HG03139 (cell line): ENCODE data around the gene MNAT1.
"Not testable (repeated sequence)": the region's sequence is repeated elsewhere in the genome, so short reads cannot be mapped to it uniquely, and the experiment has no call there.

Source experiments
- ATAC-seq: cut with Tn5 transposase; IDR thresholded peaks from one replicate; pipeline ENCODE4 v1.9.1; 2021; ENCODE audit not compliant: unreplicated experiment

The MNAT1 gene

GRCh38 chr14:60867503-60868172 lies 133.1 kb downstream of the MNAT1 start:
- ATAC-seq: no peak

GRCh38 chr14:60878121-60878520 lies 143.6 kb downstream of the MNAT1 start:
- no peak for ATAC-seq

- no peak for ATAC-seq
These were observed 144.0 kb downstream of the MNAT1 start for GRCh38 chr14:60878536-60878935.

GRCh38 chr14:60882219-60882618 lies 147.7 kb downstream of the MNAT1 start:
- ATAC-seq: no peak

- ATAC-seq: no peak
These were observed 149.6 kb downstream of the MNAT1 start for GRCh38 chr14:60884134-60884533.

GRCh38 chr14:60890636-60891035 lies 156.1 kb downstream of the MNAT1 start:
- not testable (repeated sequence) for ATAC-seq

GRCh38 chr14:60893911-60894310 lies 159.3 kb downstream of the MNAT1 start:
- no peak for ATAC-seq

GRCh38 chr14:60904381-60904780 lies 169.8 kb downstream of the MNAT1 start:
- no peak for ATAC-seq

GRCh38 chr14:60905923-60906322 lies 171.4 kb downstream of the MNAT1 start:
- no peak for ATAC-seq

- no peak for ATAC-seq
These were observed 181.2 kb downstream of the MNAT1 start for GRCh38 chr14:60915781-60916180.

GRCh38 chr14:60922050-60922449 lies 187.5 kb downstream of the MNAT1 start:
- ATAC-seq: no peak

GRCh38 chr14:60925286-60925685 lies 190.7 kb downstream of the MNAT1 start:
- no peak for ATAC-seq

- ATAC-seq: peak; percentile 78
These were observed 191.4 kb downstream of the MNAT1 start for GRCh38 chr14:60926002-60926401.

GRCh38 chr14:60931218-60931617 lies 196.7 kb downstream of the MNAT1 start:
- ATAC-seq: no peak

- no peak for ATAC-seq
These were observed 199.5 kb downstream of the MNAT1 start for GRCh38 chr14:60933920-60934655.

- ATAC-seq: no peak
These were observed 200.8 kb downstream of the MNAT1 start for GRCh38 chr14:60935319-60935718.

GRCh38 chr14:60943637-60944032 lies 209.1 kb downstream of the MNAT1 start:
- no peak for ATAC-seq

GRCh38 chr14:60944204-60944603 lies 209.6 kb downstream of the MNAT1 start:
- no peak for ATAC-seq

- no peak for ATAC-seq
These were observed 211.4 kb downstream of the MNAT1 start for GRCh38 chr14:60945984-60946383.

- ATAC-seq: no peak
These were observed 212.2 kb downstream of the MNAT1 start for GRCh38 chr14:60946773-60947172.

GRCh38 chr14:60951776-60952435 lies 217.3 kb downstream of the MNAT1 start:
- no peak for ATAC-seq

GRCh38 chr14:60956202-60956601 lies 221.6 kb downstream of the MNAT1 start:
- no peak for ATAC-seq
